Measurements from ENCODE around the gene FAIM2.

DNA sequence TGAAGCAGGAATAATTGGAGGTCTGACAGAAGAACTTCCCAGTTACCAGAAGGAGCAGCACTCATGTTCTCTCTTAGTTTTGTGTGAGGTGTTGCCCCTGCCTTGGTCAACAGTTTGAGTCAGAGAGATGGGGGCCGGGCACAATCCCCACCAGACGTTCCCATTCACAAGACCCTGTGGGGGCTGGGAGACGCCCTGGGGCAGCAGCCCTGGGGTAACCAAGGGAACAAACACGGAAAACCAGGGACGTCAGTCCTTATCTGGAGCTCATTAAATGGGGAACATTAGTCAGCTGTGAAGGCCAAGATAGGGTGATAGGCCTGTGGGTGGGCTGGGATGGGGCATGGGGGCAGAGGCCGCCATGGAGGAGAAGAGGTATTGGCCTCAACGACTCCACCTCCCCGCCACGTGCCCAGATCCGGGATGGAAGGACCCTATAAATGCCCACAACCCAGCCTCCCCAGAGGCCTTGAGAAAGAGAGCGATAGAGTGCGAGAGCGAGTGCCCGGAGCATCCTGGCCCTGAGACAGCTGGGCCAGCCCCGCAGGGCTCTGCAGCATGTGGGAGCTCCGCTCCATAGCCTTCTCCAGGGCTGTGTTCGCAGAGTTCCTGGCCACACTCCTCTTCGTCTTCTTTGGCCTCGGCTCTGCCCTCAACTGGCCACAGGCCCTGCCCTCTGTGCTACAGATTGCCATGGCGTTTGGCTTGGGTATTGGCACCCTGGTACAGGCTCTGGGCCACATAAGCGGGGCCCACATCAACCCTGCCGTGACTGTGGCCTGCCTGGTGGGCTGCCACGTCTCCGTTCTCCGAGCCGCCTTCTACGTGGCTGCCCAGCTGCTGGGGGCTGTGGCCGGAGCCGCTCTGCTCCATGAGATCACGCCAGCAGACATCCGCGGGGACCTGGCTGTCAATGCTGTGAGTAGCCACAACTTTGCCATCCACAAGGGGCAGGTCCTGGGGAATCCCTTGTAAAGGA, 46.9 kb upstream of the FAIM2 start, which contains the start of gene AQP2:
- TF ChIP-seq POLR2AphosphoS5 (IDR thresholded peaks at IDR 0.05; ENCODE audit: insufficient read depth, low read depth, low read length) (no peak), EZH2 (IDR thresholded peaks at IDR 0.05; ENCODE audit: borderline replicate concordance, low read depth, low read length, severe bottlenecking) (no peak), POLR2A (IDR thresholded peaks at IDR 0.05; ENCODE audit: low read depth, low read length) (no peak), JUN (IDR thresholded peaks at IDR 0.05; ENCODE audit: borderline replicate concordance, insufficient read depth, insufficient read length, low read depth) (no peak), FOS (IDR thresholded peaks at IDR 0.05; ENCODE audit: borderline replicate concordance, insufficient read depth, low read length) (no peak), MYC (IDR thresholded peaks at IDR 0.05; ENCODE audit: low read depth, low read length) (no peak)
- TF ChIP-seq, protein P1, sequence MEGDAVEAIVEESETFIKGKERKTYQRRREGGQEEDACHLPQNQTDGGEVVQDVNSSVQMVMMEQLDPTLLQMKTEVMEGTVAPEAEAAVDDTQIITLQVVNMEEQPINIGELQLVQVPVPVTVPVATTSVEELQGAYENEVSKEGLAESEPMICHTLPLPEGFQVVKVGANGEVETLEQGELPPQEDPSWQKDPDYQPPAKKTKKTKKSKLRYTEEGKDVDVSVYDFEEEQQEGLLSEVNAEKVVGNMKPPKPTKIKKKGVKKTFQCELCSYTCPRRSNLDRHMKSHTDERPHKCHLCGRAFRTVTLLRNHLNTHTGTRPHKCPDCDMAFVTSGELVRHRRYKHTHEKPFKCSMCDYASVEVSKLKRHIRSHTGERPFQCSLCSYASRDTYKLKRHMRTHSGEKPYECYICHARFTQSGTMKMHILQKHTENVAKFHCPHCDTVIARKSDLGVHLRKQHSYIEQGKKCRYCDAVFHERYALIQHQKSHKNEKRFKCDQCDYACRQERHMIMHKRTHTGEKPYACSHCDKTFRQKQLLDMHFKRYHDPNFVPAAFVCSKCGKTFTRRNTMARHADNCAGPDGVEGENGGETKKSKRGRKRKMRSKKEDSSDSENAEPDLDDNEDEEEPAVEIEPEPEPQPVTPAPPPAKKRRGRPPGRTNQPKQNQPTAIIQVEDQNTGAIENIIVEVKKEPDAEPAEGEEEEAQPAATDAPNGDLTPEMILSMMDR (IDR thresholded peaks at IDR 0.05; ENCODE audit: extremely low read depth in 1 of 2, insufficient read depth in 1 of 2, low read depth in 1 of 2, low read length in 2 of 2) = no peak
- TF ChIP-seq, protein P2, sequence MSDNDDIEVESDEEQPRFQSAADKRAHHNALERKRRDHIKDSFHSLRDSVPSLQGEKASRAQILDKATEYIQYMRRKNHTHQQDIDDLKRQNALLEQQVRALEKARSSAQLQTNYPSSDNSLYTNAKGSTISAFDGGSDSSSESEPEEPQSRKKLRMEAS (IDR thresholded peaks at IDR 0.05; ENCODE audit: insufficient read depth, insufficient read length) = no peak
